Measurements from ENCODE around the gene MRPL1. TPM values are rescaled to one million over a fixed set of nuclear protein-coding genes. Genes with fewer than 3 reads are reported as not detected.

Gene MRPL1
- total and polyA plus RNA-seq, 2 donors (not counting 1 experiment from before 2014, with no cell fraction given): 25.4 to 35.6 TPM

DNA sequence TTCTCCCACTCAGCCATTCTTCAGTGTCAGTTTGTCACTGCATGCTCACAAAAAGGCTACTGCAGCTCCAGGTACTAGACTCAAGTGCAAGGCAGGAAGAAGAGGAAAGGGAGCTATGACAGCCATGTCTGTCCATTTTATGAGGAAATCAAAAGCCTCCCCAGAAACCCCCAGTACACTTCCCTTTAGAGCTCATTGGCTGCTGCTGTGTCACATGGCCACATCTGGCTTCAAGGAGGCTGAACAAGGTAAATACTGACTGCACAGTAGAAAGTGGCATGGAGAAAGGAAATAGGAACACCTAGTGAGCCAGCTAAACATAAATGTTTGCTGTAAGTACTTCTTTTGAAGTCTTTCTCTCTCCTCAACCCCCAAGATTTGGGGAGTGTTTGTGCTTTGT, 127.3 kb downstream of the MRPL1 start:
- no peaks in the 10 kb centered on the region for H3K27me3 ChIP-seq (ENCODE audit: control insufficient read depth, insufficient read depth, low read length)

DNA sequence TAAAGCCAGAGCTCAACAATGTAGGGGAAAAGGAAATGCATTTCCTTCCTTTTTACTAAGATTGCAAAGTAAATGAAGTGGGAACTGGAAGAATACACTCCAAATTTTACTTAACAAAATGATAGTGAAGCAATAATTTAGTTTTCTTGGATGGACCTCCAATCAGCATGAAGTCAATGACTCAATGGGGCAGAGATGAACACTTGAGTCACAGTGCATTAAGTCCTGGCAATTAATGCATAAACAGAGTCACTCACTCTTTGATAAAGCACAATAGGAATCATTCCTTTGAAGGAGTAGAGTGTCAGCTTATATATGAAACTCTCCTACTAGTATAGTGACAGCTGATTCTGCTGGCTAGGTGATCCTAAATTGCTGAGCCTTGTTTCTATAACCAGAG, 127.8 kb downstream of the MRPL1 start:
- Histone ChIP-seq H3K4me1 (ENCODE audit: control insufficient read depth, extremely low read depth, insufficient read depth, low read length) (no peaks in the 10 kb centered on the region), H3K9me3 (ENCODE audit: control insufficient read depth, insufficient read depth, low read depth, low read length) (no peaks in the 10 kb centered on the region), H3K9ac (ENCODE audit: insufficient read depth, low read length) (no peak overlapping the region), H3K79me2 (ENCODE audit: control insufficient read depth, insufficient read depth, low read length) (no peaks in the 10 kb centered on the region), H4K20me1 (ENCODE audit: control insufficient read depth, extremely low read depth, insufficient read depth, low read length) (no peaks in the 10 kb centered on the region), H3K27me3 (ENCODE audit: control insufficient read depth, insufficient read depth, low read length) (no peaks in the 10 kb centered on the region), H3K36me3 (ENCODE audit: control insufficient read depth, insufficient read depth, low read length) (no peaks in the 10 kb centered on the region), H3K4me2 (ENCODE audit: extremely low read depth, insufficient read depth, low read length) (no peak overlapping the region), H3K4me3 (replicated peaks in 1 of 4; ENCODE audit: control extremely low read depth in 1 of 4, insufficient read depth in 1 of 4, low read depth in 3 of 4, low read length in 4 of 4) (no peak overlapping the region), H3K27ac (ENCODE audit: insufficient read depth, low read length) (no peak overlapping the region), H2AFZ (ENCODE audit: low read length) (no peak overlapping the region)
- peak in 1 of 2 donors; percentile 17 for DNase-seq (ENCODE audit: low read depth in 2 of 2)
- TF ChIP-seq, protein P1, sequence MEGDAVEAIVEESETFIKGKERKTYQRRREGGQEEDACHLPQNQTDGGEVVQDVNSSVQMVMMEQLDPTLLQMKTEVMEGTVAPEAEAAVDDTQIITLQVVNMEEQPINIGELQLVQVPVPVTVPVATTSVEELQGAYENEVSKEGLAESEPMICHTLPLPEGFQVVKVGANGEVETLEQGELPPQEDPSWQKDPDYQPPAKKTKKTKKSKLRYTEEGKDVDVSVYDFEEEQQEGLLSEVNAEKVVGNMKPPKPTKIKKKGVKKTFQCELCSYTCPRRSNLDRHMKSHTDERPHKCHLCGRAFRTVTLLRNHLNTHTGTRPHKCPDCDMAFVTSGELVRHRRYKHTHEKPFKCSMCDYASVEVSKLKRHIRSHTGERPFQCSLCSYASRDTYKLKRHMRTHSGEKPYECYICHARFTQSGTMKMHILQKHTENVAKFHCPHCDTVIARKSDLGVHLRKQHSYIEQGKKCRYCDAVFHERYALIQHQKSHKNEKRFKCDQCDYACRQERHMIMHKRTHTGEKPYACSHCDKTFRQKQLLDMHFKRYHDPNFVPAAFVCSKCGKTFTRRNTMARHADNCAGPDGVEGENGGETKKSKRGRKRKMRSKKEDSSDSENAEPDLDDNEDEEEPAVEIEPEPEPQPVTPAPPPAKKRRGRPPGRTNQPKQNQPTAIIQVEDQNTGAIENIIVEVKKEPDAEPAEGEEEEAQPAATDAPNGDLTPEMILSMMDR (conservative IDR thresholded peaks at IDR 0.05 in 1 of 2, IDR thresholded peaks at IDR 0.05 in 1 of 2; ENCODE audit: low read depth in 1 of 2, low read length in 2 of 2): no peak
- no peak for TF ChIP-seq EZH2 (IDR thresholded peaks at IDR 0.05; ENCODE audit: low read length, missing control alignments)

More for the DNA sequence above, 127.3 kb downstream of the MRPL1 start:
- H3K4me2 ChIP-seq (ENCODE audit: extremely low read depth, insufficient read depth, low read length): no peak overlapping the region
- H3K9ac ChIP-seq (ENCODE audit: insufficient read depth, low read length): no peak overlapping the region
- no peaks in the 10 kb centered on the region for H3K4me1 ChIP-seq (ENCODE audit: control insufficient read depth, extremely low read depth, insufficient read depth, low read length)
- no peak for TF ChIP-seq EZH2 (IDR thresholded peaks at IDR 0.05; ENCODE audit: low read length, missing control alignments)
- TF ChIP-seq, protein P1 (conservative IDR thresholded peaks at IDR 0.05 in 1 of 2, IDR thresholded peaks at IDR 0.05 in 1 of 2; ENCODE audit: low read depth in 1 of 2, low read length in 2 of 2): no peak
- H3K79me2 ChIP-seq (ENCODE audit: control insufficient read depth, insufficient read depth, low read length): no peaks in the 10 kb centered on the region
- no peak for DNase-seq (ENCODE audit: low read depth in 2 of 2)
- H2AFZ ChIP-seq (ENCODE audit: low read length): no peak overlapping the region
- H3K9me3 ChIP-seq (ENCODE audit: control insufficient read depth, insufficient read depth, low read depth, low read length): no peaks in the 10 kb centered on the region
- H3K4me3 ChIP-seq (replicated peaks in 1 of 4; ENCODE audit: control extremely low read depth in 1 of 4, insufficient read depth in 1 of 4, low read depth in 3 of 4, low read length in 4 of 4): no peak overlapping the region
- H4K20me1 ChIP-seq (ENCODE audit: control insufficient read depth, extremely low read depth, insufficient read depth, low read length): no peaks in the 10 kb centered on the region
- H3K36me3 ChIP-seq (ENCODE audit: control insufficient read depth, insufficient read depth, low read length): no peaks in the 10 kb centered on the region
- no peak overlapping the region for H3K27ac ChIP-seq (ENCODE audit: insufficient read depth, low read length)

DNA sequence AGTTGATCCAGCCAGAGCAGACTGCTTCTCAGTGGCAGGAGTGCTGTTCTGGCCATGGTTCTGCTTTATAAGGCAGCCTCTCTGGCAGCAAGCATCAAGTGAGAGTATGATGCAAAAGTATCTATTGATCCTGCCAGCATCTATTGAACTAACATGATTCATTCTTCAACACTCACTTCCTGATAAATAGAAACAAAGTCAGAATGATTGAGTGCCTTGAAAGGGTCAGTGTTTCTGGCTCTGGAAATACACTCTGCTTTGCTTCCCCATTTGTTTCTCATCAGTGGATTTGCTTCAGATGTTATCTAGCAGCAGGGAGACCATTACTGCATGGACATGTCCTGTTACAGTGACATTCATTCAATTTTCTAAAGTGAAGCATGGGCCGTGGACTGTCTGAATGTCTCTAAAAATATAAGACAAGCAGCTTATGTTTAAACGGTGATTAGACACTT, 128.3 kb downstream of the MRPL1 start:
- Histone ChIP-seq H4K20me1 (ENCODE audit: control insufficient read depth, extremely low read depth, insufficient read depth, low read length) (no peaks in the 10 kb centered on the region), H2AFZ (ENCODE audit: low read length) (no peak overlapping the region)

More for the DNA sequence above, 128.3 kb downstream of the MRPL1 start:
- H3K9ac ChIP-seq (ENCODE audit: insufficient read depth, low read length): no peak overlapping the region
- DNase-seq (ENCODE audit: low read depth in 2 of 2): no peak
- no peaks in the 10 kb centered on the region for H3K4me1 ChIP-seq (ENCODE audit: control insufficient read depth, extremely low read depth, insufficient read depth, low read length)
- H3K36me3 ChIP-seq (ENCODE audit: control insufficient read depth, insufficient read depth, low read length): no peaks in the 10 kb centered on the region
- no peak overlapping the region for H3K4me2 ChIP-seq (ENCODE audit: extremely low read depth, insufficient read depth, low read length)
- no peaks in the 10 kb centered on the region for H3K27me3 ChIP-seq (ENCODE audit: control insufficient read depth, insufficient read depth, low read length)
- H3K9me3 ChIP-seq (ENCODE audit: control insufficient read depth, insufficient read depth, low read depth, low read length): no peaks in the 10 kb centered on the region
- no peaks in the 10 kb centered on the region for H3K79me2 ChIP-seq (ENCODE audit: control insufficient read depth, insufficient read depth, low read length)
- H3K4me3 ChIP-seq (replicated peaks in 1 of 4; ENCODE audit: control extremely low read depth in 1 of 4, insufficient read depth in 1 of 4, low read depth in 3 of 4, low read length in 4 of 4): no peak overlapping the region
- TF ChIP-seq, protein P1 (conservative IDR thresholded peaks at IDR 0.05 in 1 of 2, IDR thresholded peaks at IDR 0.05 in 1 of 2; ENCODE audit: low read depth in 1 of 2, low read length in 2 of 2): no peak
- no peak for TF ChIP-seq EZH2 (IDR thresholded peaks at IDR 0.05; ENCODE audit: low read length, missing control alignments)
- no peak overlapping the region for H3K27ac ChIP-seq (ENCODE audit: insufficient read depth, low read length)

All from fibroblast of lung (primary cell).